LHCN-M2 (cell line): ENCODE measurements around the gene SCD5. TPM values are rescaled to one million over a fixed set of nuclear protein-coding genes. Genes with fewer than 3 reads are reported as not detected.

Experiments
- DNase-seq: peaks from one replicate; pipeline ENCODE4 v3.0.0-alpha.2; 2012; ENCODE audit warnings: low read depth
- total RNA-seq: library from RNA; depleted of rRNA; stranded (reverse); fragments of >200 nt; gene quantifications from 2 replicates; pipeline ENCODE4 v1.2.3, GENCODE V29; 2014

The SCD5 gene
- total RNA-seq, 1 experiment from 2014 or later: 31.3 TPM

DNA sequence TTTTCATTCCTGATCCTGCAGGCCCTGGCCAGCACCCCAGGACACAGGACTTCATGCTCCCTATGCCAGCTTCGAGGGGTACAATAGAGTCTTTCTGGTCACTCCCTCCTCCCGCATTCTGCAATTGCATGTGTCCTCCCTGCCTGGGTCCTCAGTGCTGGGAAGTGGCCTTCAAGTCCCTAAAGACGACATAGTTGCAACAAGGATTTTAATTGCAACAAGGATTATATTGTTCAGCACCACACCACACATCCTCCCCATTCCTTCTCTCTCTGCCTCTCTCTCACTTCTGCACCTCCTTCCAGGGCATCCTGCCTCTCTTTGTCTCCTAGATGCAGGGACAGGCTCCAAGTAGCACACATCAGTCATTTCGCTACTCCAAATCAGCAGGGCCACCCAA lies 25.5 kb downstream of the SCD5 start:
- DNase-seq: no peak

DNA sequence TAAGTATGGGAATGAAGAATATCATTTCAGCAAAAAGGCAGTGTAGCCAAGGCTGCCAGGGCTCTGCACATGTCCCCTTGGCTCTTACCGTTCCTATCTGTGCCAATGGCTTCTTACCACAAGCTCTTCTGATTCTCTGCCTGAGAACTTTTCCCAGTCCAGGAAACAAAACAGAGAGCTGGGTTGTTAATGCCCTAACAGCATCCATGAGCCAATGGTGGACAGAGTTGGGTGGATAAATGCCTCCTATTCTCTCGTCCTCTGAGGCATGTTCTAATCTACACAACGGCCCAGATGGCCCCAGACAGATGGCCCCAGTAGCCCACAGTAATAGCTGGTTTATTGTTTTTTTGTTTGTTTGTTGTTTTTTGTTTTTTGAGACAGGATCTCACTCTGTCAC lies 28.0 kb downstream of the SCD5 start:
- no peak for DNase-seq

DNA sequence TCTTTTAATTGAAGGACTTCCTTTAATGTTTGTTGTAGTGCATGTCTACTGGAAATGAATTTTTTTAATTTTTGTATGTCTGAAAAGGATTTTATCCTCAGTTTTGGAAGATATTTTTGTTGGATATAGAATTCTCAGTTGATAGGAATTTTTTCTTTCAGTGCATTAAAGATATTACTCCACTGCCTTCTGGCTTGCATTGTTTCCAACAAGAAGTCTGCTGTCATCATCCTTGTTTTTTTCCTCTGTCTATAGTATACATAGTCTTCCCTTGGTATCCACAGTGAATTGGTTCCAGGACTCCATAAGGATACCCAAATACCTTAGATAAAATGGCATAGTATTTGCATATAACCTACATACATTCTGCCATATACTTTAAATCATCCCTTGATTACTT lies 33.5 kb downstream of the SCD5 start:
- no peak for DNase-seq

DNA sequence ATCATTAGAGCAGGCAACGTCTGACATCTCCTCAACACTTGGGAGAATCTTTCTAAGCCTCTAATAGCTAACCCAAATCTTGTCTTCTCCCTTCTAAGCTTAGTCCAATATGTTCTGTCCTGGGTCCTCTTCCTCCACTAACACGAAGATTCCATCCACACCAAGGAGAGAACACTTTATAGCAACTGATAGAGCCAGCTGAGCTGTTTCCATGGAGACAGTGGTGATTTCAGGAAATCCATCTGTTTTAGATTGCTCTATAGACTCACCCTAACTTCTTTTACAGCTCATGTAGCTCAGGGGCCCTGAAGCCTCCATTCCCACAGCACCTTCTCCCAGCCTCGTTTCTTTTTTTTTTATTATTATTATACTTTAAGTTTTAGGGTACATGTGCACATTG lies 37.4 kb downstream of the SCD5 start:
- DNase-seq: no peak

DNA sequence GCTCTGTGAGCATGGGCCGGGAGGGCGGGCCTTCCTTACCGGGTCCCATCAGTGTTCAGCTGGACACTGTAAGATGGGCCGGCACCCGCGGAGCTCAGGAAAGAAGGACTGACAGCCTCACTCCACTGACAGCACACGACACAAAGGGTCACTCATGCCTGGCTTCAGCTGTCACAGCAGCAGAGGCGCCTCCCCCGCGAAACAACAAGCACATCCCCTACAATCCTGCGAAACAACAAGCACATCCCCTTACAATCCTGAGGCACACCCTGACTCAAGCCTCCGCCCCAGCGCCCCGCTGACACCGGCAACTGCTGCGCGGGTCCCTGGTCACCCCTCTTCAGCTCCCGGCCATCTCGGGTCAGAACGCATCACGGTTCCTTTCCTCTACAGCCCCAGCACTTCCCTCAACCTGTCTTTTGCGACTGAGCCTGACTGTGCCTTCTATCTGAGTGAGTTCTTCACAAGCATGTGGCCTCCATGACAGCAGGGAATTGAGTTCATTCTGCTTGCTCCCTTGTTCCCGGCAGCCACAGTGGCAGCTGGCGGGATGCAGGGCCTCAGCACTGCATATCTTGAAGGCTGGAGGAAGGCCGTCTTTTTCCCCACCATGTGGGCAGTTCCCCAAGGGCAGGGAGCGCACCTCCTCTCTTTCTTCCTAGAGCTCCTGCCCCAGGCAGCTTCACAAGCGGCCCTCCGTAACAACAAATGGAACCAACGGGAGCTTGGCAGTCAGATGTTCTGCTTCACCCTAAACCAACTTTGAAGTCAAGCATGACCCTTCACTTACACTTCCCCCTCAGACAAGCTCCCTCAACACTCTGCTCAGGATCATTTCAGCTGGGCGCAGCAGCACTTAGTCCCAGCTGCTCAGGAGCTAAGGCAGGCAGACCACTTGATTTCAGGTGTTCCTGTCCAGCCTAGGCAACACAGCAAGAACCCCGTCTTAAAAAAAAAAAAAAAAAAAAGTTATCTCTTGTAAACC lies 39.6 kb downstream of the SCD5 start:
- no peak for DNase-seq

DNA sequence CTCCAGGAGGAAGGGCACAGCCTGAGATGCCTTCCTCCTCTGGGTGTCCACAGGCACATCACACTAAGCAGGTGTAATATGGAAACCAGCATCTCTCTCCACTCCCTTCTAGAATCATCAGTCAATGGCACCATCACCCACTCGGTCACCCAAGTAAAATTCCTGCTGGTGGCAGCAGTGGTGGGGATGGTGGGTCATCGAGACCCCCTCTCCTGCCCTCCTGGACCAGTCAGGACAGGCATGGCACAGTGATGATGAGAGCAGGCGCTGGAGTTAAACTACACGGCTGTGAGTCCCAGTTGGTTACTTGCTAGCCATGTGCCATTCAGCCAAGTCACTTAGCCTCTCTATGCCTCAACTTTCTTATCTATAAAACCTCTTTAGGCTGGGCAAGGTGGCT lies 42.5 kb downstream of the SCD5 start:
- no peak for DNase-seq

DNA sequence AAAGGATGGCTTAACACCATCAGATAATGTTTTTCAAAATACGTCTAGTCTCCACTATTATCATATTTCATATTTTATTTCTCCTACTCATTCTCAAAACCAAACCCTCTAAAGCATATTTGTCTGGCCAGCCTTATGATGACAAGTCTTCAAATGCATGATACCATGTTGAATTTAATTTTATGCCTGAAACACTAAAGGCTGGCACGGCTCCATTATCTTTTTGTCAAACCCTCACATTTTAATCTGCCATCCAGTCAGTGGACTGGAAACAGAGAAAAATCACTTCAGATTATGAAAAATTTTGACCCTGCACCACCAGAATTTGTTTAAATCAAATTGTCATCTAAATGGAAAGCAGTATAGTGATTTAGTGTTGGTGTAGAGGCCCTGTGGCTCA lies 42.9 kb downstream of the SCD5 start:
- DNase-seq: no peak

DNA sequence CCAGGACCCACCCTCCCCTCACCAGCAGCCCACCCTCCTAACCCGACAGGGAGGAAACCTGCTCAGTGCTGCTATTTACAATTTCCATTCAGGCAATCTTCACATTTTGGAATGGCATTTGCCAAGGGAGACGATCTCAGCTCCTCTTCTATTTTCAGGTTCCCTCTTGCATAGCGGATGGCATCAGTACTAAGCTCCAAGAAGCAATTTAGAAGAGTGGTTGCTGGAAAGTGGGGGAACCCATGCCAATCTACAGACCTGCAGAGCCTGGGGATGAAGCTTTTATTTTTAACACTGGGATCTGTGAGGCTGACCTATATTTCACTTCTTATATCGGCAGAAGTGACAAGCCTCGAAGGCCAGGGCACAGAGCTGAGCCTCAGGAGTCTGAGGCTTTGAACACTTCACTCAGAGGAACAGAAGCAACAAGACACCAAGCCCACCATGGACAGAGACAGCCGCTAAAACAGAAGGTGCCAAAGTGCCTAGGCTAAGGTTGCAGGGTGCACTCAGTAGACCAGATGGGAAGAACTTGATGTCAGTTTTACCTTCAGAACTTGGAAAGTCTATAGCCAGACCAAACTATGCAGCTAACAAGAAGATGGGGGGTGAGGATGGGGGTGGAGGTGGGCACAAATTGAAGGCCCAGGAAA lies 44.0 kb downstream of the SCD5 start:
- no peak for DNase-seq

DNA sequence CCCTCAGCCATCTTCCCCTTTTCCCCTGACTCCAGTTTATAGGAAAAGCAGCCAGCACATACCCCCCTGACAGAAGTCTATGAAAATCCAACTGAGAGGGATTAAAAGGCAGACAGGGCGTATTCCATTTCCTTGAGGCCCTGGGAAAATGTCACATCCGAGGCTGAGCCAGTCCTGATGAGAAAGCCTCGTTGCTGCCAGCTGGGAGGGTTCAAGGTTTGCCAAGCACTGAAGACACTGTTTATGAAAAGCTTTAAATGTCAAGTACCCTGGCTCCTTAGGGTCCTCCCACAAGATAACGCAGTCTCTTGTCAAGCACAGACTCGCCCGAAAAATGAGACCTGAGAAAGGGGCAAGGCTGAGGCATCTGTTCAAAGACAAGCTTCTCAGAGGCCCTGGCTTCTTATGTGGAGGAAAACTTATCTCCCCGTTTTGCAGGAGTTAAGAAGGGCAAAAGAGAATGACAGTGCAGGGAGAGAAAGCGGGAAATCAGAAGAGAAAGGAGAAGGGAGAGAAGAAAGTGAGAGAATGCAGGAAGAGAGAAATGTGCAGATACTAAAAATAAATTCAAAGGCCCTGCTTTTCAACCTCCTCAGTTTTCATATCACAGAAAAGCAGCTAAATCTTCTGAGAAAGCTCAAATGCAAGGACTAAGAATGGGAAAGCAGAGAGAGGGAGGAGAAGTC lies 44.7 kb downstream of the SCD5 start:
- no peak for DNase-seq

DNA sequence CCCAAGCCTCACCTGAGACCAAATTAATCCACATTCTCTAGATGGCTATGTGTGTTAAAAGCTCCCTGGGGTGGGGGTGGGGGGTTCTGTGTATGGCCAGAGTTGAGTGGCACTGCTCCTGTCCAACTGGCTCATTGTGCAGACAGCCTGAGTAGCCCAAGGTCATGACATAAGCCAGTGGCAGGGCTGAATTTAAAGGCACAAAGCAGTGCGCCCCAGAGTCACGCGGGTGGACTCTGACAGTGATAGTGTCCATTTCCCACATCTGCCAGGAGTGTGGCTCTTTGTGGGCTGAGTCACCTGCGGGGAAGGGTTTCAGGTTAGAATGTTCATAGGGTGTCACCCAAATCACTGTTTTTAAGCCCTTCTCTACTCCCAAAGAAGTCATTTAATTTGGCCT lies 45.4 kb downstream of the SCD5 start:
- no peak for DNase-seq

DNA sequence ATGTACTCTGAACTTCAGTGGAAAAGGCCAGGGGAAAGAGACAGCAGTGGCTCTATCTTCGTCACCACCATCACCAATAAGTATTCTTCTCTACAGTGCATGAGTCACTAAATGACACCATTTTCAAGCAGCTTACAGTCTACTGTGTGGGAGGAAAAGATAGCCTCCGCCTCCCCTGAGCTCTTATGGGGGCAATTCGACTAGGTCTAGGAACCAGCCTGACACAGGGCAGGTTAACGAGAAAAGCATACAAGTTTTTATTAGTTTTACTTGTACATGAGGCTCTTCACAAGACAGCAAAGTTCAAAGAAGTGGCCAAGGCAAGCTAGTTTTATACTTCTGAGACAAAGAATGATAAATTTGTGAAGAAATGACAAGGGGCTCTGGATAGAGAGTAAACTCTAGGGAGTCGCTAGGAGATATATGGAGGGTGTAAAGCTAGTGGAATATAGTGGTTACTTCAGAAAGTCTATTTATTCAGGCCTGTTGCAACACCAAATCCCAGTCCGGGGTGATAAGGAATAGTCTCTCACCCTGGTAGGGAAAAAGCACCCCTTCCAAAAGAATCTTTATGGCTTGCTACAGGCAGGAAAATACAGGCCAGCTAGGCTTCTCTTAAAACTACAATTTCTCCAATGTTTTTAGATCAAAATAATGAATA lies 49.7 kb downstream of the SCD5 start:
- DNase-seq: no peak

DNA sequence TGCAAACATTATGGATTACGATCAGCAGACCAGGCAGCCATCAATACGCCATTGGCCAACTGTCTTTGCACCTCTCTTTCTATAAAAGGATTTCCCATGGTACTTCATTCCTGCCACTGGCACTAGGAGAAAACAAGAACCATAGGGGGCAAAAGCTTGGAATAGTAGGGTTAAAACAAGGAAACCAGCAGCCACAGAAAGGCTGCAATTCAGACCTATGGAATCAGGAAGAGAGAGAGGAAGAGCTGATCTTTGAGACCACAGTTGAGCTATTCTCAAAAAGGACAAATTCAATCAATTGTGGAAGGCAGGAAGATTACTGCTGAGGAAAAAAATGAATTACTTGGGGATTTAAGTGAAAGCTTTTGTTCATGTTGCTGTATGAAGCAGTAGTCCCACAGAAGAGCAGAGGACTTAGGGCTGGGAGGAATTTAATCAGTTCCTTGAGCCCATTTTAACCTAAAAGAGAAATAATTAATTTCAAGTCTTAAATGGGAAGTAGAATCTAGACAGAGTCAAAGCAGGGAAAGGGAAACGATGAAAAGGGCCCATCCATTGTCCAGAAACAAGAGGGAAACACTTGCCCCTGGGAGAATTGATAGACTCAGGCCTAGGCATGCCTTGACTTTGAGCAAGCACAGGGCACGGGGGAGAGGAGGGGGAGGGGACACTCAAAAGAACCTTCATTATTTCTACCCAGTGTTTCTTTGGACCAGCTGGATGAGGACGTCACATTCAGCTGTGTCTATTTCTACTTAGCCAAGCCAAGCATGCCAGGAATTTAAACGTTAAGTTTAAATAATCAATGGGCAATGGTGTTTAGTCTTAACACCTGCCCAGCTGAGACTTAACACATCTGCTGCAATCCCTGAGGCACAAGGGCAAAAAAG lies 50.7 kb downstream of the SCD5 start:
- no peak for DNase-seq

DNA sequence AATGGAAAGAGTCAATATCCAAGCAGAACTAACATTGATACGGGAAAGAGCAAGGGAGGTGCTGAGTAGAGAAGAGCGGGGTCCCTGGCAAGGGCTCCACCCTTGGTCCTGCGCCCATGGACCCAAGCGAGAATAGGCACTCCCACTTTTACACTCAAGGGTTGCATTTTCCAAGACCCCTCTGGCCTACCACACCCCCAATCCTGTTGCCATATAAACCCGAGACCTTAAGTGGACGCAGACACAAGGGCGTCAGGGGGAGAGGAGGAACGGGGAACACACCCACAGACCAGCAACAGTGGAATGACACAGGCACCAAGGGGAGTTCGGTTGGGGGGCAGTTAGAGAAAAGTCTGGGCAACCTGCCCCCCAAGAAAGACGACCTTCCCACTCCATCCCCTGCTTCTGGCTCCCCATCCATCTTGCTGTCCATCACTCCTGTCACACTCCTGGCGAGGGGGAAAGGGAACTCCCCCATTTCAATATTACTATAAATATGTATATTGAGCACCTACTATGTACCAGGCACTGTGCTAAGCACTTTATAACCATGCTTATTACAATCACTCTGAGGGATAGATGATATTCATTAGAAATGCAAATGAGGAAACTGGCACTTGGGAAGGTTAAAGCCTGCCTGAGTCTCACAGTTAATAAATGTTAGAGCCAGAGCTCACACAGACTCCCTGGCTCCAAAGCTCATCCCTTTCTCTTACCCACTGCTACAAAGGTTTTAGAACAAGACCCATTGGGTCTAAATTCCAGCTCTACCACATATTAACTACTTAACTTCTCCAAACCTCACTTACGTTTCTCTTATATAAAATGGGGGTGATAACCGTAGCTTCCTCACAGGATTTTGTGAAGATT lies 51.7 kb downstream of the SCD5 start:
- DNase-seq: no peak

DNA sequence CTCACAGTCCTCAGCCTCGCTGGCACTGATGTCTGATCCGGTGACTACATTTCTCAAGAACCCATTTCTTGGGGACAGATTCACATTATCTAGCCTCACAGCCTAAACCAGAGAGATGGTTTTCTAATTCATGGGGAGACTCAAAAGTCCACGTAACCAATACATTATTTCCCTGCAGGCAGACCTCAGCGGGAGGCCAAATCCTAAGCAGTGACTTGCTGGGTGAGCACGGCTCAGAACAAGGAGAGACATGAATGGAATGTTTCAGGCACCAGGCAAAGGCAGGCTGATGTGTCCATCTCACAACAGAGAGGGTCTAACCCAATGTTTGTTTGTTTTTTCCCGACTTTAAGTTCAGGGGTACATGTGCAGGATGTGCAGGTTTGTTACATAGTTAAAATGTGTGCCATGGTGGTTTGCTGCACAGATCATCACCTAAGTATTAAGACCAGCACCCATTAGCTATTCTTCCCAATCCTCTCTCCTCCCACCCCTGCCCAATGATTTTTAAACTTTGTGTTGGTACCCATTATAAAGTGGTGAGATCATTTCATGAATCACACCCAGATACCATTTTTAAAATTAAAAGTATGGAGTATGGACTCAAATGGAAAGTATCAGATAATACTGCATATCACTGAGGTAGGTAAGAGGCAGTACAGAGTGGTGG lies 53.3 kb downstream of the SCD5 start:
- no peak for DNase-seq

DNA sequence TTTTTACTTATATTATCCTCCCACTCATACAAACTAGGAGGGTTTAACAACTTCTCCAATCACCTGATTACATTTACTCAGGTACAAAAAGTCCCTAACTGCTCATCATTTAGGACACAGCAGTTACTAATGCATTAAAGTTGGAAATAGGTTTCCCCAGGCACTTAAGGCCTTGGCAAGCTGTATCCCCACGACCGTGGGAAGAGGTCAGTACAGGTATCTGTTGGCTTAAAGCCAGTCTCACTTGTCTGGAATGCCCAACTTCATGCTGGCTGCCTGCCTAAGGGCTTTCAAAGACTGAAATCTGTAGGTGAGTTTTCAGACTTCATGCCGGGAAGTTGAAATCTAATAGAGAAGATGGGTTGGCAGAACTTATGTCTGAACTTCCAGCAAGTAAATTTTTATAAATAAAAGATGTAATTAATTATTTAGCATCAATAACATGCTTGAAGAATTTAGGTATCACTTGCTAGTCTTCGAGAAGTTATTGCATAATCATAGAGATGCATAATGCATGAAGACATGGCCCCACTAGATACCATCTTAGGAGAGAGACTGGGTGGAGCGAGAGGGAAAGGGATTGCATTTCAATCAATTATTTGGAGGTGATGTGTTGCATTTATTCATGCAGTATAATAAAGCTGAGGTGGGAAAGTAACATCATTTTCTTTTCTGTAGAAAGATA lies 54.2 kb downstream of the SCD5 start:
- no peak for DNase-seq

DNA sequence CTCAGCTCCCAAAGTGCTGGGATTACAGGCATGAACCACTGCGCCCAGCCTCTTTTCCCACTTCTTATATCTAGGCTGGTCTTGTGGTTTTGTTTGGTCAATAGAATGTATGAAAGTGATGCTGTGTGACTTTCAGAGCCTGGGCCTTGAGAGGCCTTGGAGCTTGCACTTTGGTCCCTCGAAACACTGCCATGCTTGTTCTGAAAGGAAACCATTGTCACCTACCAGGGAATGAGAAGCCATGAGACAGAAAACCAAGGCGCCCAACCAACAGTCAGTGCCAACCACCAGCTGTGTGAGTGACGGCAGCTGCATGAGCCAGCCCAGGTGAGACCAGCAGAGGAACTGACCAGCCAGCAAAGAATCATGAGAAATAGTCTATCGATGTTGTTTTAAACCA lies 57.4 kb downstream of the SCD5 start:
- no peak for DNase-seq

DNA sequence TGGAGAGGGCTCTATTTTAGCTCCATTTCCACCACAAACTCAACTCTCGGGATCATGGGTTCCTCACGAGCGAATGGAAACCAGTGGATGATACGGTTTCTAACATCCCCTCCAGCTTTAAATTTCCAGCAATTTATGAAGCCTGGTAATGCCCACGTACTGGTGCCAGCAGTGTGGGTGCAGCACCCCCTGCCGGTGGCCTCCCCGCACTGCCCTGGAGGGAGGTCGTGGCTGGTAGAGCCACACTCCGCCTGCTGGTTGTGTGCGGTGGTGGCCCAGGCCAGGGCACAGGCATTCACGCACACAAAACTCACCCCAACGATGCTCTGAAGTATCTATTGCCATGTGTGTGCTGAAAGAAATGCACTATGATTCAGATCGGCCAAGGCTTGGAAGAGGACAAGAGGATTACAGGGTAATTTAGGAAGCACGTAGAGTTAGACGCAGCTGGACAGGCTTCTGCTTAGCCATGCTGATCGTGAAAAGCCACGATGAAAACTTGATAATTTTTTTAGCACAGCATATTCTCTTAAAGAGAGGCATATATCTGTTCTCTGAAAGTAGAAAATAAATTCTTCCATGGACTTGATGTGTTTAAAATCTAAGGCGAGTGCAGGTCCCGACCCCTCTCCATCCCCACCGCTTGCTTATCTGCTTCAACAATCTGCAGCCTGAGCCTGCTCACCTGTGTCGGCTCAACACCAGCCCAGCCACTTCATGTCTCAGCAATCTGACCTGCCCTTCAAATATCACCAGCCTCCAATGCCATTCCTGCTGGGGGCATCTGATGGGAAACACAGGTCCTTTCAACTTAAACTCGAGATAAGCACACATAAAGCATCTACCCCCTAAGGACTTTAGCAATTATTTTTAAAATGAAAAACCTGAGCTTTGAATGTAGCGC lies 59.1 kb downstream of the SCD5 start:
- peak; percentile 70 for DNase-seq

DNA sequence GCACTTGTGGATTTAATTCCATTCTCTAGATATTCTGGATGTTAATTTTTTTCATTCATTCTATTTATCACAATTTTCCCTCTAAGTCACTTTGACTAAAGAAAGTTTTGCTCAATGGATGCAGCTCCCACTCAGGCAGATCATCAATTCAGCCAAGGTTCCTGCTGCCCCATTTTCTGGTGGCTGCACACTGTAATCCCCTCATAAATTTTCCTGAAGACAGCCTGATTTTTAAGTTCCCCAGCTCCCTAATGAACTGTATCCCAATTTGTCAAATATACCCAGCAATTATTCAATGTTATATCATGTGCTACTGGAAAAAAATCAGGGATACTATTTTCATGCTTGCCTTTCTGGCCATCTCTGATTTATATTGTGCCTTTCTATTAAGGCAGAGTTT lies 61.2 kb downstream of the SCD5 start:
- no peak for DNase-seq
